Transverse colon (tissue), 4 donors: ENCODE results near the gene PFKFB4. TPM values are rescaled to one million over a fixed set of nuclear protein-coding genes. Genes with fewer than 3 reads are reported as not detected.
A peak's percentile ranks its signal among the peaks of the same experiment; 100 is the strongest.

Experiments used
- DNase-seq: peaks from one replicate; pipeline ENCODE4 v3.0.0-alpha.2; 2019
- H3K27ac ChIP-seq, 4 donors: fragments of 200-600 bp; sonication (generic); 2 replicates each; pipeline ENCODE4 v1.5.1; 2016 to 2018; ENCODE audit warnings: inconsistent platforms in 4 of 4
- H3K27me3 ChIP-seq: fragments of 200-600 bp; sonication (generic); 2 replicates; pipeline ENCODE4 v1.5.1; 2017; ENCODE audit warnings: inconsistent platforms
- H3K36me3 ChIP-seq, 4 donors: fragments of 200-600 bp; sonication (generic); 2 replicates each; pipeline ENCODE4 v1.5.1; 2017 to 2019; ENCODE audit warnings: inconsistent platforms in 4 of 4
- H3K4me1 ChIP-seq, 4 donors: fragments of 200-600 bp; sonication (generic); 2 replicates each; pipeline ENCODE4 v1.5.1; 2017 to 2020; ENCODE audit warnings: inconsistent platforms in 4 of 4
- H3K4me3 ChIP-seq, 4 donors: fragments of 200-600 bp; sonication (generic); 1 replicate in 1 of 4; 2 replicates in 3 of 4; pipeline versions ENCODE4 v1.5.1 to v1.6.1; 2017 to 2019; ENCODE audit warnings: inconsistent platforms in 4 of 4
- H3K9me3 ChIP-seq, 2 donors: fragments of 200-600 bp; sonication (generic); 2 replicates each; pipeline ENCODE4 v1.5.1; 2017 to 2019; ENCODE audit warnings: inconsistent platforms in 2 of 2
- CTCF ChIP-seq, 5 experiments: fragments of 200-600 bp in 3 of 5; fragments of 450-650 bp in 2 of 5; sonication (generic) in 3 of 5; IDR thresholded peaks; 1 replicate in 2 of 5; 2 replicates in 3 of 5; pipeline ENCODE4 v1.5.1; 2016 to 2017; ENCODE audit warnings: antibody characterized with exemption in 5 of 5, inconsistent platforms in 3 of 5, mild to moderate bottlenecking in 2 of 5, moderate library complexity in 1 of 5
- EP300 ChIP-seq: sonication (generic); formaldehyde crosslinking; IDR thresholded peaks from one replicate; pipeline ENCODE4 v1.6.1; 2017; ENCODE audit warnings: antibody characterized with exemption, low read depth
- POLR2A ChIP-seq: fragments of 450-650 bp; IDR thresholded peaks from one replicate; pipeline ENCODE4 v1.6.1; 2016; ENCODE audit warnings: antibody characterized with exemption, mild to moderate bottlenecking, moderate library complexity
- POLR2AphosphoS5 ChIP-seq, 3 donors: sonication (generic); formaldehyde crosslinking; IDR thresholded peaks; one replicate each; pipeline ENCODE4 v1.6.1; 2016; ENCODE audit warnings: antibody characterized with exemption in 3 of 3
- WGBS, 2 donors: methylation state at CpG; one replicate each; pipeline ENCODE4 v1.1.5; 2018; ENCODE audit warnings: low coverage in 1 of 2; 5-methylcytosine and 5-hydroxymethylcytosine counted together
- in situ Hi-C, 4 donors: fragments of 200-750 bp; cut with MboI; loops; one replicate each; pipeline versions ENCODE4 v1.15.0 to v1.15.1; 2017; ENCODE audit warnings: low sequenced_read_pairs in 3 of 4, low pct_ligation_motif_present in 1 of 4, low pct_unique_long_range_greater_than_20kb in 1 of 4
- intact Hi-C: fragments of 100-400 bp; cut with DNase I; formaldehyde crosslinking; loops from one replicate; pipeline ENCODE4 v1.15.1; 2023; ENCODE audit warnings: low total_unique reads
- total RNA-seq, 4 donors: library from RNA; depleted of rRNA; stranded (reverse); fragments of >200 nt; gene quantifications; one replicate each; pipeline ENCODE4 v1.1.0, GENCODE V29; 2016

PFKFB4 gene
- total RNA-seq, 4 donors from 2014 or later: 0.37 to 7.9 (median 6.7) TPM

- no peaks in the 10 kb centered on the region for H3K36me3 ChIP-seq
- intact Hi-C loops: no loop called here
- in situ Hi-C loops: no loop called here
- TF ChIP-seq EP300: no peak
- no peak for TF ChIP-seq POLR2A
- TF ChIP-seq CTCF (IDR thresholded peaks at IDR 0.05): no peak
- no peak for TF ChIP-seq POLR2AphosphoS5 (IDR thresholded peaks at IDR 0.05)
- DNase-seq: no peak
- no peaks in the 10 kb centered on the region for H3K9me3 ChIP-seq
- no peaks in the 10 kb centered on the region for H3K27me3 ChIP-seq
- peaks cover 5 to 16% (median 13%) of the 10 kb centered on the region in 4 donors for H3K4me1 ChIP-seq
- H3K4me3 ChIP-seq: no peak within 1 kb of the TSS
- WGBS, 2 donors: 70 to 83% methylated on average over 1 to 6 of the region's 6 CpGs
- no peak within 1 kb of the TSS for H3K27ac ChIP-seq
Measured at GRCh38 chr3:48563382-48563918, 6.8 kb upstream of the PFKFB4 start, which contains the start of gene UCN2. Gene UCN2, minus strand, starts transcription at chr3:48563781. Its CDS starts 657 bp downstream, at chr3:48563124.

- Histone ChIP-seq H3K27me3 (no peaks in the 10 kb centered on the region), H3K36me3 (no peaks in the 10 kb centered on the region), H3K4me1 (peaks cover 5 to 24% (median 16%) of the 10 kb centered on the region in 4 donors), H3K9me3 (no peaks in the 10 kb centered on the region), H3K4me3 (no peak overlapping the region), H3K27ac (no peak overlapping the region)
- in situ Hi-C loops: no loop called here
- 88% methylated on average over 20 of the region's 20 CpGs; no CpG with 5 or more reads in 1 of the 2 donors for WGBS, 2 donors
- DNase-seq: no peak
- no peak for TF ChIP-seq POLR2AphosphoS5 (IDR thresholded peaks at IDR 0.05)
- TF ChIP-seq EP300: no peak
- TF ChIP-seq CTCF (IDR thresholded peaks at IDR 0.05): no peak
- no peak for TF ChIP-seq POLR2A
- intact Hi-C loops: no loop called here
Measured at GRCh38 chr3:48562367-48563095, 5.9 kb upstream of the PFKFB4 start.

GRCh38 chr3:48561045-48561736, 4.6 kb upstream of the PFKFB4 start:
- Histone ChIP-seq H3K27ac (peak overlapping the region; percentile 44 to 67 (median 50)), H3K36me3 (no peaks in the 10 kb centered on the region), H3K4me3 (peak overlapping the region in 3 of 4 donors; percentile 7 to 29 (median 11)), H3K4me1 (peaks cover 8 to 33% (median 25%) of the 10 kb centered on the region in 4 donors), H3K9me3 (no peaks in the 10 kb centered on the region), H3K27me3 (no peaks in the 10 kb centered on the region)
- 49% methylated on average over 21 of the region's 21 CpGs; no CpG with 5 or more reads in 1 of the 2 donors for WGBS, 2 donors
- intact Hi-C loops: no loop called here
- in situ Hi-C loops: no loop called here
- no peak for TF ChIP-seq POLR2A
- TF ChIP-seq CTCF (IDR thresholded peaks at IDR 0.05): peak in 1 of 5 experiments; percentile 9
- TF ChIP-seq POLR2AphosphoS5 (IDR thresholded peaks at IDR 0.05): no peak
- TF ChIP-seq EP300: no peak
- DNase-seq: peak; percentile 61

- DNase-seq: no peak
- Histone ChIP-seq H3K4me3 (peak overlapping the region in 3 of 4 donors; percentile 7 to 29 (median 11)), H3K36me3 (no peaks in the 10 kb centered on the region), H3K27me3 (no peaks in the 10 kb centered on the region), H3K9me3 (no peaks in the 10 kb centered on the region), H3K4me1 (peaks cover 11 to 38% (median 29%) of the 10 kb centered on the region in 4 donors), H3K27ac (peak overlapping the region; percentile 44 to 67 (median 50))
- in situ Hi-C loops: no loop called here
- no peak for TF ChIP-seq EP300
- no peak for TF ChIP-seq CTCF (IDR thresholded peaks at IDR 0.05)
- no peak for TF ChIP-seq POLR2A
- TF ChIP-seq POLR2AphosphoS5 (IDR thresholded peaks at IDR 0.05): no peak
- WGBS, 2 donors: 19 to 25% methylated on average over 3 to 5 of the region's 5 CpGs
- intact Hi-C loops: no loop called here
Measured at GRCh38 chr3:48560648-48561018, 4.0 kb upstream of the PFKFB4 start.
